Keratinocyte (primary cell): ENCODE measurements around the gene GRK5. TPM values are rescaled to one million over a fixed set of nuclear protein-coding genes. Genes with fewer than 3 reads are reported as not detected.
"Not testable (repeated sequence)": the region's sequence is repeated elsewhere in the genome, so short reads cannot be mapped to it uniquely, and the experiment has no call there.

Source experiments
- DNase-seq: peaks from one replicate; pipeline ENCODE4 v3.0.0-alpha.2; 2011; ENCODE audit warnings: low read depth, missing footprints, low spot score
- FAIRE-seq: peaks from 2 replicates; lab custom pipeline; 2011; peaks lifted over from hg19 to GRCh38; lab: Jason Lieb, UNC
- H2AFZ ChIP-seq: 2 replicates; pipeline ENCODE4 v1.6.0; 2012; ENCODE audit warnings: low read length, control low read depth, inconsistent platforms; ENCODE audit not compliant: control insufficient read depth
- H3K27ac ChIP-seq: 2 replicates; pipeline ENCODE4 v1.5.1; 2011; ENCODE audit warnings: low read length; ENCODE audit not compliant: control insufficient read depth, insufficient read depth
- H3K27me3 ChIP-seq: 3 replicates; pipeline ENCODE4 v1.6.0; 2011; ENCODE audit warnings: low read length; ENCODE audit not compliant: control insufficient read depth, insufficient read depth; ENCODE audit errors: extremely low read depth
- H3K36me3 ChIP-seq, 2 experiments: 2 replicates in 1 of 2; 3 replicates in 1 of 2; pipeline ENCODE4 v1.5.1; 2011; ENCODE audit warnings: low read length in 2 of 2, mild to moderate bottlenecking in 1 of 2; ENCODE audit not compliant: control insufficient read depth in 2 of 2, insufficient read depth in 2 of 2; ENCODE audit errors: extremely low read depth in 1 of 2
- H3K4me1 ChIP-seq: 3 replicates; pipeline ENCODE4 v1.5.1; 2011; ENCODE audit warnings: low read length; ENCODE audit not compliant: control insufficient read depth, insufficient read depth; ENCODE audit errors: extremely low read depth
- H3K4me2 ChIP-seq: 3 replicates; pipeline ENCODE4 v1.6.0; 2011; ENCODE audit warnings: low read depth, low read length; ENCODE audit not compliant: control insufficient read depth, insufficient read depth; ENCODE audit errors: extremely low read depth
- H3K4me3 ChIP-seq, 3 experiments: fragments of 200-600 bp in 1 of 3; sonication (generic) in 1 of 3; 2 replicates in 2 of 3; 3 replicates in 1 of 3; pipeline ENCODE4 v1.5.1; 2011 to 2016; ENCODE audit warnings: low read length in 3 of 3, mild to moderate bottlenecking in 3 of 3, control low read depth in 2 of 3, inconsistent platforms in 1 of 3, low read depth in 1 of 3, mixed read lengths in 1 of 3, mixed run types in 1 of 3, moderate library complexity in 1 of 3; ENCODE audit not compliant: control insufficient read depth in 2 of 3, insufficient read depth in 2 of 3; ENCODE audit errors: extremely low read depth in 1 of 3
- H3K79me2 ChIP-seq: 2 replicates; pipeline ENCODE4 v1.6.0; 2012; ENCODE audit warnings: low read length; ENCODE audit not compliant: control insufficient read depth, insufficient read depth
- H3K9ac ChIP-seq: 3 replicates; pipeline ENCODE4 v1.6.0; 2011; ENCODE audit warnings: low read length; ENCODE audit not compliant: control insufficient read depth, insufficient read depth; ENCODE audit errors: extremely low read depth
- H3K9me1 ChIP-seq: 3 replicates; pipeline ENCODE4 v1.6.0; 2011; ENCODE audit warnings: low read length; ENCODE audit not compliant: control insufficient read depth, insufficient read depth; ENCODE audit errors: extremely low read depth
- H3K9me3 ChIP-seq: 2 replicates; pipeline ENCODE4 v1.5.1; 2012; ENCODE audit warnings: low read depth, low read length; ENCODE audit not compliant: control insufficient read depth
- H4K20me1 ChIP-seq: 3 replicates; pipeline ENCODE4 v1.6.0; 2011; ENCODE audit warnings: low read length; ENCODE audit not compliant: control insufficient read depth, insufficient read depth; ENCODE audit errors: extremely low read depth
- CTCF ChIP-seq, 3 experiments: IDR thresholded peaks in 1 of 3; conservative IDR thresholded peaks in 1 of 3; optimal IDR thresholded peaks in 1 of 3; 2 replicates in 2 of 3; 3 replicates in 1 of 3; pipeline versions ENCODE3 to v1.5.1; 2011; ENCODE audit warnings: low read length in 3 of 3, mild to moderate bottlenecking in 3 of 3, moderate library complexity in 2 of 3, control low read depth in 1 of 3, inconsistent platforms in 1 of 3; ENCODE audit not compliant: insufficient read depth in 2 of 3; ENCODE audit errors: extremely low read depth in 1 of 3
- EZH2 ChIP-seq: IDR thresholded peaks from one replicate; pipeline ENCODE4 v1.6.1; 2012; ENCODE audit warnings: inconsistent platforms, mild to moderate bottlenecking, low read length, moderate library complexity
- dilution Hi-C: fragments of 300-500 bp; cut with MboI; formaldehyde crosslinking; loops from one replicate; pipeline ENCODE4 v1.7.0; 2020; ENCODE audit warnings: low sequenced_read_pairs; ENCODE audit not compliant: extremely low pct_ligation_motif_present
- polyA plus RNA-seq, 5 experiments: library from polyadenylated mRNA; depleted of rRNA in 3 of 5; stranded (reverse) in 3 of 5; stranded (forward) in 1 of 5; unstranded in 1 of 5; fragments of >200 nt; gene quantifications; 1 replicate in 1 of 5; 2 replicates in 3 of 5; 3 replicates in 1 of 5; pipeline versions ENCODE4 v1.2.1 to v1.2.3, GENCODE V29; 2011 to 2012; ENCODE audit warnings: missing spikeins in 2 of 5, low read depth in 1 of 5, low replicate concordance in 1 of 5

Gene GRK5
- polyA plus RNA-seq, 1 donor (not counting 4 experiments of a cell fraction or from before 2014, with no cell fraction given): 7.6 TPM

- Histone ChIP-seq H3K79me2 (peaks cover 2% of the 10 kb centered on the region), H2AFZ (no peak overlapping the region), H3K27ac (no peak overlapping the region), H3K36me3 (no peaks in the 10 kb centered on the region), H3K9me1 (no peaks in the 10 kb centered on the region), H3K27me3 (no peaks in the 10 kb centered on the region), H3K9ac (no peak overlapping the region), H3K4me1 (peaks cover 13% of the 10 kb centered on the region), H3K9me3 (no peaks in the 10 kb centered on the region), H3K4me2 (no peak overlapping the region), H3K4me3 (no peak overlapping the region), H4K20me1 (no peaks in the 10 kb centered on the region)
- FAIRE-seq (no peak), DNase-seq (no peak)
- TF ChIP-seq CTCF (optimal IDR thresholded peaks at IDR 0.05 in 1 of 3, IDR thresholded peaks at IDR 0.05 in 1 of 3, conservative IDR thresholded peaks at IDR 0.05 in 1 of 3; ENCODE audit: extremely low read depth in 1 of 3, insufficient read depth in 2 of 3, low read length in 3 of 3) (no peak), EZH2 (no peak)
- dilution Hi-C loops: no loop called here
Observed at GRCh38 chr10:119257899-119258419, 50.6 kb downstream of the GRK5 start.

GRCh38 chr10:119259345-119259744 is 52.0 kb downstream of the GRK5 start:
- no peak overlapping the region for H3K4me2 ChIP-seq
- FAIRE-seq (no peak), DNase-seq (no peak)
- TF ChIP-seq CTCF (optimal IDR thresholded peaks at IDR 0.05 in 1 of 3, IDR thresholded peaks at IDR 0.05 in 1 of 3, conservative IDR thresholded peaks at IDR 0.05 in 1 of 3; ENCODE audit: extremely low read depth in 1 of 3, insufficient read depth in 2 of 3, low read length in 3 of 3) (no peak), EZH2 (no peak)
- H3K9ac ChIP-seq: no peak overlapping the region
- H3K9me1 ChIP-seq: no peaks in the 10 kb centered on the region
- dilution Hi-C loops: no loop called here
- no peaks in the 10 kb centered on the region for H3K27me3 ChIP-seq
- H3K36me3 ChIP-seq: no peaks in the 10 kb centered on the region
- H3K9me3 ChIP-seq: no peaks in the 10 kb centered on the region
- no peaks in the 10 kb centered on the region for H4K20me1 ChIP-seq
- no peak overlapping the region for H2AFZ ChIP-seq
- H3K4me3 ChIP-seq: no peak overlapping the region
- H3K27ac ChIP-seq: no peak overlapping the region
- H3K79me2 ChIP-seq: peaks cover 2% of the 10 kb centered on the region
- no peaks in the 10 kb centered on the region for H3K4me1 ChIP-seq

- H3K9me3 ChIP-seq, H3K4me2 ChIP-seq, H4K20me1 ChIP-seq, dilution Hi-C loops, DNase-seq, H3K27me3 ChIP-seq, H3K4me1 ChIP-seq, H3K79me2 ChIP-seq, H3K36me3 ChIP-seq, FAIRE-seq, H3K4me3 ChIP-seq, H3K9me1 ChIP-seq, H3K9ac ChIP-seq, H2AFZ ChIP-seq, H3K27ac ChIP-seq: not testable (repeated sequence)
Observed at GRCh38 chr10:119261016-119261415, 53.6 kb downstream of the GRK5 start.
